IMR-90 (cell line): Measurements from ENCODE around the gene SLC9A5. TPM values are rescaled to one million over a fixed set of nuclear protein-coding genes. Genes with fewer than 3 reads are reported as not detected.

Source experiments
- ATAC-seq: fragments of 200-7000 bp; cut with Tn5 transposase; 2 replicates; pipeline ENCODE4 v1.9.1; 2020; ENCODE audit warnings: low read depth, mild to moderate bottlenecking, moderate library complexity
- BruUV-seq: library from RNA; stranded (reverse); fragments of 400-500 nt; replicated peaks from 2 replicates; lab custom pipeline; 2021; lab: Mats Ljungman, UMichigan
- CTCF ChIA-PET: fragments of 300-600 bp; formaldehyde crosslinking; extraction: SDS; loops from one replicate; lab custom pipeline; 2021; ENCODE audit warnings: antibody characterized with exemption; lab: Yijun Ruan, JAX
- POLR2A ChIA-PET: fragments of 300-600 bp; sonication (Branson Sonifier 250); formaldehyde crosslinking; loops from one replicate; lab custom pipeline; 2022; ENCODE audit warnings: antibody characterized with exemption; ENCODE audit not compliant: unreplicated experiment; lab: Charles Lee
- DNase-seq: peaks from one replicate; pipeline ENCODE4 v3.0.0; 2013
- H2AFZ ChIP-seq: replicated peaks from 2 replicates; pipeline ENCODE3; 2013; ENCODE audit warnings: low read length, mild to moderate bottlenecking; ENCODE audit not compliant: poor library complexity
- H2AK5ac ChIP-seq: 2 replicates; pipeline ENCODE4 v1.6.1; 2013; ENCODE audit warnings: low read depth, low read length, inconsistent platforms
- H2AK9ac ChIP-seq: replicated peaks from 2 replicates; pipeline ENCODE3; 2013; ENCODE audit warnings: mild to moderate bottlenecking, low read depth, low read length, moderate library complexity; ENCODE audit not compliant: poor library complexity
- H2BK120ac ChIP-seq: 2 replicates; pipeline ENCODE4 v1.6.1; 2013; ENCODE audit warnings: low read depth, low read length, inconsistent platforms
- H2BK15ac ChIP-seq: 3 replicates; pipeline ENCODE4 v1.6.1; 2013; ENCODE audit warnings: low read depth, low read length, inconsistent platforms
- H2BK20ac ChIP-seq: 2 replicates; pipeline ENCODE4 v1.6.1; 2013; ENCODE audit warnings: low read depth, mild to moderate bottlenecking, inconsistent platforms, low read length, moderate library complexity
- H2BK5ac ChIP-seq: 2 replicates; pipeline ENCODE4 v1.6.1; 2013; ENCODE audit warnings: mild to moderate bottlenecking, low read depth, low read length, inconsistent platforms; ENCODE audit not compliant: poor library complexity, severe bottlenecking
- H3K14ac ChIP-seq: replicated peaks from 2 replicates; pipeline ENCODE4 v1.6.1; 2013; ENCODE audit warnings: low read depth, low read length, inconsistent platforms
- H3K18ac ChIP-seq: 2 replicates; pipeline ENCODE4 v1.6.1; 2013; ENCODE audit warnings: low read depth, low read length, control low read depth
- H3K23ac ChIP-seq: 2 replicates; pipeline ENCODE4 v1.6.1; 2013; ENCODE audit warnings: low read depth, low read length, inconsistent platforms
- H3K27ac ChIP-seq: 2 replicates; pipeline ENCODE4 v1.5.1; 2013; ENCODE audit warnings: mild to moderate bottlenecking, control low read depth, low read length; ENCODE audit not compliant: insufficient read depth
- H3K27me3 ChIP-seq: 2 replicates; pipeline ENCODE4 v1.6.1; 2013; ENCODE audit warnings: low read length; ENCODE audit not compliant: control insufficient read depth, insufficient read depth
- H3K36me3 ChIP-seq: 2 replicates; pipeline ENCODE4 v1.6.1; 2013; ENCODE audit warnings: low read length, mixed read lengths; ENCODE audit not compliant: control insufficient read depth, insufficient read depth
- H3K4ac ChIP-seq: 2 replicates; pipeline ENCODE4 v1.6.1; 2013; ENCODE audit warnings: low read depth, low read length, inconsistent platforms
- H3K4me1 ChIP-seq: 2 replicates; pipeline ENCODE4 v1.6.1; 2013; ENCODE audit warnings: low read length, mixed read lengths; ENCODE audit not compliant: control insufficient read depth, insufficient read depth
- H3K4me2 ChIP-seq: 2 replicates; pipeline ENCODE4 v1.6.1; 2013; ENCODE audit warnings: low read depth, mild to moderate bottlenecking, control low read depth, low read length, moderate library complexity
- H3K4me3 ChIP-seq: 2 replicates; pipeline ENCODE4 v1.5.1; 2013; ENCODE audit warnings: low read depth, mild to moderate bottlenecking, control low read depth, low read length, moderate library complexity; ENCODE audit not compliant: insufficient read depth
- H3K56ac ChIP-seq: 2 replicates; pipeline ENCODE4 v1.6.1; 2013; ENCODE audit warnings: low read length, inconsistent platforms; ENCODE audit not compliant: insufficient read depth; ENCODE audit errors: extremely low read depth
- H3K79me1 ChIP-seq, 2 experiments: 2 replicates each; pipeline ENCODE4 v1.6.1; 2013; ENCODE audit warnings: low read length in 2 of 2, inconsistent platforms in 1 of 2, low read depth in 1 of 2
- H3K9ac ChIP-seq: 2 replicates; pipeline ENCODE4 v1.6.1; 2013; ENCODE audit warnings: low read depth, low read length, control low read depth
- H3K9me1 ChIP-seq: 2 replicates; pipeline ENCODE4 v1.6.1; 2013; ENCODE audit warnings: low read length, inconsistent platforms; ENCODE audit not compliant: insufficient read depth
- H3K9me3 ChIP-seq: 2 replicates; pipeline ENCODE4 v1.6.1; 2013; ENCODE audit warnings: low read length; ENCODE audit not compliant: control insufficient read depth, insufficient read depth
- H4K20me1 ChIP-seq: 2 replicates; pipeline ENCODE4 v1.6.1; 2013; ENCODE audit warnings: low read length, inconsistent platforms; ENCODE audit not compliant: insufficient read depth
- H4K5ac ChIP-seq: 2 replicates; pipeline ENCODE4 v1.6.1; 2013; ENCODE audit warnings: mild to moderate bottlenecking, low read depth, low read length, control low read depth
- H4K8ac ChIP-seq, 2 experiments: 2 replicates each; pipeline ENCODE4 v1.6.1; 2013; ENCODE audit warnings: low read depth in 2 of 2, low read length in 2 of 2, control low read depth in 1 of 2, inconsistent platforms in 1 of 2
- H4K91ac ChIP-seq: 2 replicates; pipeline ENCODE4 v1.6.1; 2013; ENCODE audit warnings: low read depth, low read length, inconsistent platforms; ENCODE audit not compliant: insufficient read depth
- MAFK ChIP-seq: IDR thresholded peaks from 2 replicates; pipeline ENCODE4 v1.6.1; 2012; ENCODE audit warnings: low read depth, low read length, improper control_type of control experiment
- NFE2L2 ChIP-seq: fragments of 150-350 bp; IDR thresholded peaks from 2 replicates; pipeline ENCODE4 v1.6.1; 2016; ENCODE audit warnings: low read depth, mild to moderate bottlenecking, low read length
- WGBS, 2 experiments: methylation state at CpG; one replicate each; pipeline versions ENCODE4 v1.1.5 to v1.1.7; 2013; ENCODE audit warnings: missing lambda C conversion rate in 2 of 2; ENCODE audit not compliant: insufficient read length in 1 of 2; ENCODE audit errors: extremely low coverage in 2 of 2; 5-methylcytosine and 5-hydroxymethylcytosine counted together
- dilution Hi-C: fragments of 300-500 bp; cut with HindIII; formaldehyde crosslinking; loops from one replicate; pipeline ENCODE4 v1.14.3; 2018; ENCODE audit warnings: low sequenced_read_pairs; ENCODE audit not compliant: unreplicated experiment
- in situ Hi-C: fragments of 300-500 bp; cut with MboI; formaldehyde crosslinking; loops from 3 replicates; pipeline ENCODE4 v1.14.3; 2019; ENCODE audit warnings: low sequenced_read_pairs, inconsistent platforms, mixed read lengths
- intact Hi-C: fragments of 100-400 bp; cut with micrococcal nuclease; formaldehyde crosslinking; loops from 2 replicates; pipeline ENCODE4 v1.10.0; 2022
- polyA plus RNA-seq, 3 experiments: library from polyadenylated mRNA; depleted of rRNA; stranded (reverse); fragments of >200 nt; gene quantifications; 2 replicates each; pipeline ENCODE4 v1.2.3, GENCODE V29; 2012; ENCODE audit warnings: low replicate concordance in 1 of 3
- total RNA-seq: library from RNA; depleted of rRNA; stranded (reverse); fragments of >200 nt; gene quantifications from 2 replicates; pipeline ENCODE4 v1.2.3, GENCODE V29; 2012

Gene SLC9A5
- total and polyA plus RNA-seq, 2 of the 4 experiments (the other 2 are of a cell fraction) = 1.8 to 5.7 TPM

DNA sequence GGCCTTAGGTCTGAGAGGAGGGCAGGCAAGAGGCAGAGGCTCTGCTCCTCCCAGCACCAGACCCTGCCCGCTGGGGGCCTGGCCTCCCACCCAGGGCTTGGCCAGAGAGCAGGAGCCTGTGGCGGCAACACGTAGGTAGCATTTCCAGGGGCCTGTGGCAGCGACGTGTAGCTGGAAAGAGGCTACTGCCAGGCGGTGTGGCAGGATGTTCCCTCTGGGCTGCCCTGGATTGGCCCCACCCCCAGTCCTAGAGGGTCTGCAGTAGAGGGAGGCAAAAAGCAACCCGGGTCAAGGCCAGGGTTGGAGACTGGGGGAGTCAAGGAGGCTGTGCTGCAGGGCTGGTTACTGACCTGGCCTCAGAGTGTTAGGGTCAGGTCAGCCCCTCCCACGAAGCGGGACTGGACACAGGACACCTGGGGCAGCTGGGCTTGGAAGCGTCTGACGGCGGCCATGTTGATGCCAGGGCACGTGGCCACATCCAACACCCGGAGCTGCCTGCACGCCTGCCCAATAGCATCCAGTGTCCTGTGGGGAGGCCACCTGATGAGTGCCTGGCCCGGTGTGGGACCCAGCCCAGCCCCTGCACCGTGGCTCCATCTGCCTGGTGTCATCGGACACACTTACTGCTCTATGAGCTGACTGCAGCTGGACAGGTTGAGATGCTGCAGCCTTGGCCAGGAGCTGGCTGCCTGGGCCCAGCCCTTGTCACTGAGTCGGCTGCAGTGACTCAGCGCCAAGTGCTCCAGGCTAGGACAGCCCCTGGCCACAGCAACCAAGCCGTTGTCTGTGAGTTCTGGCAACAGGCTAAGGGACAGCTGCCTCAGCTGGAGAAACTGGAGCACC is 41.3 kb upstream of the SLC9A5 start:
- CTCF ChIA-PET = no interaction called here
- POLR2A ChIA-PET = no interaction called here
- Histone ChIP-seq H3K4me1 (peaks cover 8% of the 10 kb centered on the region), H3K36me3 (peaks cover 12% of the 10 kb centered on the region), H3K4me2 (no peak overlapping the region), H3K4me3 (no peak overlapping the region), H3K79me1 (peaks cover 0 to 9% of the 10 kb centered on the region in 2 experiments; a peak in 1 of 4 replicates), H3K9me1 (peaks cover 20% of the 10 kb centered on the region), H2BK20ac (no peak overlapping the region), H3K18ac (no peak overlapping the region), H4K8ac (no peak overlapping the region; a peak in 1 of 4 replicates), H4K5ac (no peak overlapping the region), H4K91ac (peak overlapping the region; percentile 55; the same call in 1 of the 2 replicates), H2BK120ac (no peak overlapping the region), H2AK5ac (peak overlapping the region; percentile 35; the same call in 1 of the 2 replicates), H2BK5ac (peak overlapping the region; percentile 56), H3K27ac (no peak overlapping the region), H4K20me1 (0 out of 2 replicates have a peak, but pooled peaks cover 6% of the 10 kb centered on the region), H2AFZ (peak overlapping the region; percentile 82), H2BK15ac (no peak overlapping the region), H3K14ac (peak overlapping the region; percentile 53; the same call in 1 of the 2 replicates), H3K4ac (peak overlapping the region; percentile 54), H3K9ac (no peak overlapping the region), H3K27me3 (no peaks in the 10 kb centered on the region), H3K56ac (0 out of 2 replicates have a peak overlapping the region, but pooled peaks have one; percentile 6), H3K9me3 (no peaks in the 10 kb centered on the region), H2AK9ac (peak overlapping the region; percentile 85), H3K23ac (no peak overlapping the region)
- in situ Hi-C loops = no loop called here
- TF ChIP-seq MAFK (no peak), NFE2L2 (peak; percentile 42; the same call in 1 of the 2 replicates)
- intact Hi-C loops = no loop called here
- peak; percentile 75 for ATAC-seq
- dilution Hi-C loops = no loop called here
- 64% methylated on average over 16 of the region's 21 CpGs; no CpG with 5 or more reads in 1 of the 2 experiments for WGBS, 2 experiments
- peak; percentile 44 for DNase-seq
- BruUV-seq = no TSS peak
